CD8-positive, alpha-beta memory T cell (primary cell): Measurements from ENCODE around the gene ZNF625. TPM values are rescaled to one million over a fixed set of nuclear protein-coding genes. Genes with fewer than 3 reads are reported as not detected.

Experiments
- CTCF ChIA-PET: fragments of 350-600 bp; sonication (Branson Sonifier 250); formaldehyde crosslinking; loops from one replicate; lab custom pipeline; 2021; ENCODE audit warnings: antibody characterized with exemption; lab: Charles Lee
- POLR2A ChIA-PET: fragments of 350-600 bp; sonication (Branson Sonifier 250); formaldehyde crosslinking; loops from one replicate; lab custom pipeline; 2021; ENCODE audit warnings: antibody characterized with exemption; lab: Charles Lee
- DNase-seq, 5 donors: peaks; one replicate each; pipeline versions ENCODE4 v3.0.0 to v3.0.0-alpha.2; 2020 to 2022; ENCODE audit warnings: mixed read lengths in 1 of 5
- H3K27ac ChIP-seq: one replicate; pipeline ENCODE4 v1.7.0; 2013; ENCODE audit warnings: low read depth, mild to moderate bottlenecking, low read length, moderate library complexity
- H3K27me3 ChIP-seq: 2 replicates; pipeline ENCODE4 v1.7.0; 2013; ENCODE audit warnings: low read length, mild to moderate bottlenecking; ENCODE audit not compliant: insufficient read depth, poor library complexity, severe bottlenecking
- H3K36me3 ChIP-seq: 2 replicates; pipeline ENCODE4 v1.7.0; 2013; ENCODE audit warnings: mild to moderate bottlenecking, low read length, moderate library complexity; ENCODE audit not compliant: insufficient read depth
- H3K4me1 ChIP-seq: 2 replicates; pipeline ENCODE4 v1.7.0; 2013; ENCODE audit warnings: mild to moderate bottlenecking, low read length, moderate library complexity; ENCODE audit not compliant: insufficient read depth
- H3K4me3 ChIP-seq: 2 replicates; pipeline ENCODE4 v1.7.0; 2013; ENCODE audit warnings: mild to moderate bottlenecking, low read length
- H3K9me3 ChIP-seq: 2 replicates; pipeline ENCODE4 v1.7.0; 2013; ENCODE audit warnings: mild to moderate bottlenecking, low read length
- H3K27ac Mint-ChIP-seq, 8 donors: one replicate each; pipeline ENCODE4 v1.8.0; 2020 to 2021; ENCODE audit warnings: mixed read lengths in 8 of 8, mild to moderate bottlenecking in 6 of 8, inconsistent platforms in 3 of 8, moderate library complexity in 3 of 8
- H3K27me3 Mint-ChIP-seq, 2 donors: one replicate each; pipeline ENCODE4 v1.8.0; 2020 to 2021; ENCODE audit warnings: mixed read lengths in 2 of 2, mild to moderate bottlenecking in 1 of 2, moderate library complexity in 1 of 2
- H3K36me3 Mint-ChIP-seq, 3 donors: one replicate each; pipeline ENCODE4 v1.8.0; 2020 to 2021; ENCODE audit warnings: mixed read lengths in 3 of 3, inconsistent platforms in 1 of 3, mild to moderate bottlenecking in 1 of 3
- H3K4me1 Mint-ChIP-seq, 3 donors: one replicate each; pipeline ENCODE4 v1.8.0; 2020 to 2021; ENCODE audit warnings: mixed read lengths in 3 of 3, inconsistent platforms in 1 of 3, mild to moderate bottlenecking in 1 of 3
- H3K4me3 Mint-ChIP-seq, 7 donors: one replicate each; pipeline ENCODE4 v1.8.0; 2020 to 2021; ENCODE audit warnings: mixed read lengths in 7 of 7, mild to moderate bottlenecking in 6 of 7, moderate library complexity in 4 of 7, inconsistent platforms in 2 of 7
- H3K9me3 Mint-ChIP-seq, 5 donors: one replicate each; pipeline ENCODE4 v1.8.0; 2020 to 2022; ENCODE audit warnings: mixed read lengths in 5 of 5, mild to moderate bottlenecking in 3 of 5, moderate library complexity in 2 of 5, inconsistent platforms in 1 of 5
- polyA plus RNA-seq: library from polyadenylated mRNA; unstranded; fragments of 300-500 nt; fragmentation: Illumina TruSeq; gene quantifications from one replicate; pipeline ENCODE4 v1.2.3, GENCODE V29; 2021
- total RNA-seq, 2 experiments: library from RNA; stranded (reverse); gene quantifications; one replicate each; pipeline ENCODE4 v1.2.3, GENCODE V29; 2021

The ZNF625 gene
- total RNA-seq (1 to 10 TPM; 3.3 to 3.8 TPM), polyA plus RNA-seq (0.39 TPM)

DNA sequence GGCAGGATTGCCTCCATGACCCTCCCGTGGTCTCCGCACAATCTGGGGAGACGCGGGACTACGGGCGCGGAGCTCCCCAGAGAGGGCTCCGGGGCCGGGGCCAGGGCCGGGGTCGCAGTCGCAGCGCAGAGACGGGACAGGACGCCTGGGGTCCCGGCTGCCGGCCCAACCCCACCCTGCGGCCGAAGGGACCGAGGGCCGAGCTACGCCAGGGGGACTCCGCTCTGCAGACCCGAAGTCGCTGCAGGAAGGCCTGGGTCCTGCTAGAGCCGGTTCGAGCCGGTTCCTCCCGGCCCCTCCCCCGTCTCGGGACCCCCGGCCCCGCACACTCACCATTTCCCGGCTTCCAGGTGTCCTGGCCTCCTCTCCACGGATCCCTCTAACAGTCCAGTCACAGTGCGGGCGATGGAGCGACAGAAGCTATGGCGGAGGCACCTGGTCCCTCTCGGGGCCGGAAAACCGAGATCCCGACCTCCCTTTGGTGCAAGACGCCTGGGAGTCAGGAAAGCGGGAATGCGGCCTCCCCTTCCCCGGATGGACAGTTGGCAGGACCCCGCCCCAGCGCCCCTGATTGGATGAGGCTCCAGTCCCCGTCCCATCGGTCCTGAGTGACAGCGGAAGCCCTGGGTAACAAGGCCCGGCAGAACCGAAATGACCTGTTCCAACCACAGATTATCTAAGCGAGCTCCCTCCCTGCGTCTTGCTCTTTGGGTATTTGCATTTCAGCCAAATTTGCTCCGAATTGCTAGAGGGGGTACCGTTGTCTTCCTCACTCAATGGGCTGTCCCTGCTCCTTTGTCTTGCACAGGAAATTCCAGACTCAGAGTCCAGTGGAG, at the start of gene ZNF625:
Gene ZNF625 (minus strand): TSS at position 512 of the 836 bp plus-strand sequence. CDS start 176 bp downstream, at position 336.
- ChIA-PET CTCF (interaction anchor here (1.4 kb wide), 1 partner anchor 97 kb away, joined by 3 read pairs; no protein-coding TSS in a partner anchor), POLR2A (no interaction called here)
- peaks cover 16 to 21% (median 18%) of the 10 kb centered on the region in 3 donors for H3K4me1 Mint-ChIP-seq
- Histone ChIP-seq H3K4me3 (peak within 1 kb of the TSS; percentile 72), H3K9me3 (no peaks in the 10 kb centered on the region), H3K27ac (peak within 1 kb of the TSS; percentile 16), H3K36me3 (no peaks in the 10 kb centered on the region), H3K27me3 (no peaks in the 10 kb centered on the region), H3K4me1 (peaks cover 4% of the 10 kb centered on the region)
- H3K4me3 Mint-ChIP-seq: peak within 1 kb of the TSS; percentile 84 to 93 (median 86)
- no peaks in the 10 kb centered on the region for H3K9me3 Mint-ChIP-seq
- peaks cover 0 to 4% (median 2%) of the 10 kb centered on the region in 3 donors for H3K36me3 Mint-ChIP-seq
- peaks cover 4 to 9% of the 10 kb centered on the region in 2 donors for H3K27me3 Mint-ChIP-seq
- peak within 1 kb of the TSS in 5 of 8 donors; percentile 68 to 84 (median 74) for H3K27ac Mint-ChIP-seq
- DNase-seq: peak in 2 of 5 donors; percentile 4 to 47

DNA sequence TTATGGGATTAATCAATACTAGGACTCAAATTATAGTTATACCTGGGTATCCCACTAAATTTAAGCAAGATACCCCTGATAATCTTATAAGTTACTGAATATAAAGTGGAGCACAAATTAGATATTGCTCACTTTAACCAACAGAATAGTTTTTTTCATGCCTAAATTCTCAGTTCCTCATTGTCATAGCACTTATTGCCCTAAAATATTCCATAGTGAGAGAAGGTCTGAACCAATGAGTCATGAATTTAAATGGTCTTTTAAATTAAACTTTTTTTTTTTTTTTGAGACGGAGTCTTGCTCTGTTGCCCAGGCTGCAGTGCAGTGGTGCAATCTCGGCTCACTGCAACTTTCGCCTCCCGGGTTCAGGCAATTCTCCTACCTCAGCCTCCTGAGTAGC, 48.8 kb upstream of the ZNF625 start:
- no peak overlapping the region for H3K27ac Mint-ChIP-seq
- peaks cover 0 to 3% (median 2%) of the 10 kb centered on the region in 3 donors for H3K4me1 Mint-ChIP-seq
- ChIA-PET CTCF (no interaction called here), POLR2A (no interaction called here)
- Histone ChIP-seq H3K9me3 (peaks cover 31% of the 10 kb centered on the region), H3K36me3 (no peaks in the 10 kb centered on the region), H3K4me1 (no peaks in the 10 kb centered on the region), H3K27me3 (no peaks in the 10 kb centered on the region), H3K4me3 (no peak overlapping the region), H3K27ac (no peak overlapping the region)
- no peak overlapping the region for H3K4me3 Mint-ChIP-seq
- DNase-seq: no peak
- peaks cover 28 to 72% (median 50%) of the 10 kb centered on the region in 5 donors for H3K9me3 Mint-ChIP-seq
- peaks cover 1 to 55% (median 26%) of the 10 kb centered on the region in 3 donors for H3K36me3 Mint-ChIP-seq
- no peaks in the 10 kb centered on the region for H3K27me3 Mint-ChIP-seq

DNA sequence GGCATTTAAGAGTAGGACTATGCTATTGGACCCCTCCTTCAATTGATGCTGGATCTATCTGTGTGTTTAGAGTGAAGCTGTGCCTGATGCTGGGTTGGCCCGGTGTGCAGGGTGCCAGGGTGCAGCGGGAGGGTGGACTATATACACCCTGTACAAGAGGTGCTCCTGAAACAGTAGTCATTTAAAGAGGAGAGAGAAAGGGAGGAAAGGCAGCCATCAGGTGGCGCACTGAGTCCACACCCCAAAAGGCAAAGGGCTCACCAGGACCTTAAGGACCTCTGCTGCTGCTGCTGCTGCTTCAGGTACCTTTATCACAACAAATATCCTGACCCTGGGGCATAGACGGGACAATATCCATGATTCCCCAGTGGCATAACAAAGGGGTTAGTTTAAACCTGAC, 45.7 kb upstream of the ZNF625 start:
- H3K4me1 Mint-ChIP-seq: peaks cover 6 to 8% (median 6%) of the 10 kb centered on the region in 3 donors
- H3K27ac Mint-ChIP-seq: peak overlapping the region in 1 of 8 donors; percentile 49
- Histone ChIP-seq H3K27me3 (no peaks in the 10 kb centered on the region), H3K27ac (no peak overlapping the region), H3K4me3 (no peak overlapping the region), H3K9me3 (peaks cover 15% of the 10 kb centered on the region), H3K4me1 (no peaks in the 10 kb centered on the region), H3K36me3 (no peaks in the 10 kb centered on the region)
- H3K4me3 Mint-ChIP-seq: no peak overlapping the region
- ChIA-PET CTCF (interaction anchor here (1.0 to 1.2 kb wide), 2 partner anchors 12 to 138 kb away, joined by 3 read pairs; no protein-coding TSS in a partner anchor), POLR2A (no interaction called here)
- peak; percentile 6 to 66 (median 24) for DNase-seq
- H3K27me3 Mint-ChIP-seq: no peaks in the 10 kb centered on the region
- peaks cover 26 to 68% (median 40%) of the 10 kb centered on the region in 5 donors for H3K9me3 Mint-ChIP-seq
- peaks cover 1 to 53% (median 18%) of the 10 kb centered on the region in 3 donors for H3K36me3 Mint-ChIP-seq

DNA sequence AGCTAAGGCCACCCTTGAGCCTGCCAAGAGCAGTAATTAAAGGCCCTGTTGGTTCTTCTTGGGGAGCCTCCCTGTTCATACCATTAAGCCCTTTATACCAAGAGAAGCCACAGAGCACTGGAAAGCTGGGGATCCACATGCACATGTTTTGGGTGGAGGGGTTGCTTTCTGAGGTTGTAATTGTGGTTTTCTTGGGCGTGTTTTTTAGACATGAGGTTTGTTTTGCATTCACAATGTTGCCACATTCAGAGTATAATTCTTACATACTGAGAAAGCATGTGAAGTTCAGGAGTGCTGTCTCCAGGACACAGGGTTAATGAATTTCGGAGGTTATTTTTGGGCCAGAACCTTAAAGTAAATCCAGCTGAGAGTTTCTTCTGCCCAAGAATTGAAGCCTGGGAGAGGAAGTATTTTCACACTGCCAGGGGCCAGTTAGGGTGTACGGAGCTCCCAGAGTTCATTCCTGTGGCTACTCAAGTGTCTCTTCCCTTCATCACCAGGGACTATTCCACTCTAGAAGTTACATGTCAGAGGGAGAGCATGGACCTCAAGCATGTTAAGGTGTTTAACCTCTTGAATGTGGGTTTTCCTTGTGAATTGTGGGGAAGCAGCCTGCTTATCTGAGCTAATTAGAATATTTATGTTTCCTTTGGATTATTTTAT, 43.4 kb upstream of the ZNF625 start:
- Mint-ChIP-seq H3K36me3 (peaks cover 1 to 55% (median 12%) of the 10 kb centered on the region in 3 donors), H3K4me1 (peaks cover 12 to 14% (median 12%) of the 10 kb centered on the region in 3 donors), H3K27ac (peak overlapping the region in 2 of 8 donors; percentile 21 to 29), H3K4me3 (no peak overlapping the region), H3K9me3 (peaks cover 18 to 68% (median 44%) of the 10 kb centered on the region in 5 donors), H3K27me3 (no peaks in the 10 kb centered on the region)
- H3K36me3 ChIP-seq: no peaks in the 10 kb centered on the region
- H3K4me3 ChIP-seq: no peak overlapping the region
- no peak overlapping the region for H3K27ac ChIP-seq
- H3K9me3 ChIP-seq: peaks cover 8% of the 10 kb centered on the region
- CTCF ChIA-PET: no interaction called here
- POLR2A ChIA-PET: no interaction called here
- no peak for DNase-seq
- no peaks in the 10 kb centered on the region for H3K4me1 ChIP-seq
- H3K27me3 ChIP-seq: no peaks in the 10 kb centered on the region

DNA sequence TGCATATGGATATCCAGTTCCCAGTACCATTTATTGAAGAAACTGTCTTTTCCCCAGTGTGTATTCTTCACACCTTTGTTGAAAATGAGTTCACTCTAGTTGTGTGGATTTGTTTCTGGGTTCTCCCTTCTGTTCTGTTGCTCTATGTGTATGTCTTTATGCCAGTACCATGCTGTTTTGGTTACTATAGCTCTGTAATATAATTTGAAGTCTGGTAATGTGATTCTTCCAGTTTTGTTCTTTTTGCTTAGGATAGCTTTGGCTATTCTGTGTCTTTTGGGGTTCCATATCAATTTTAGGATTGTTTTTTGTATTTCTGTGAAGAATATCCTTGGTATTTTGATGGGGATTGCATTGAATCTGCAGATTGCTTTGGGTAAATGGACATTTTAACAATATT, 41.6 kb upstream of the ZNF625 start:
- no peak overlapping the region for H3K4me3 Mint-ChIP-seq
- Histone ChIP-seq H3K27ac (no peak overlapping the region), H3K27me3 (no peaks in the 10 kb centered on the region), H3K4me3 (no peak overlapping the region), H3K9me3 (peaks cover 8% of the 10 kb centered on the region), H3K4me1 (no peaks in the 10 kb centered on the region), H3K36me3 (no peaks in the 10 kb centered on the region)
- DNase-seq: no peak
- ChIA-PET CTCF (no interaction called here), POLR2A (no interaction called here)
- H3K36me3 Mint-ChIP-seq: peaks cover 1 to 55% (median 17%) of the 10 kb centered on the region in 3 donors
- peaks cover 18 to 77% (median 50%) of the 10 kb centered on the region in 5 donors for H3K9me3 Mint-ChIP-seq
- H3K27me3 Mint-ChIP-seq: no peaks in the 10 kb centered on the region
- peaks cover 12 to 16% (median 12%) of the 10 kb centered on the region in 3 donors for H3K4me1 Mint-ChIP-seq
- no peak overlapping the region for H3K27ac Mint-ChIP-seq

DNA sequence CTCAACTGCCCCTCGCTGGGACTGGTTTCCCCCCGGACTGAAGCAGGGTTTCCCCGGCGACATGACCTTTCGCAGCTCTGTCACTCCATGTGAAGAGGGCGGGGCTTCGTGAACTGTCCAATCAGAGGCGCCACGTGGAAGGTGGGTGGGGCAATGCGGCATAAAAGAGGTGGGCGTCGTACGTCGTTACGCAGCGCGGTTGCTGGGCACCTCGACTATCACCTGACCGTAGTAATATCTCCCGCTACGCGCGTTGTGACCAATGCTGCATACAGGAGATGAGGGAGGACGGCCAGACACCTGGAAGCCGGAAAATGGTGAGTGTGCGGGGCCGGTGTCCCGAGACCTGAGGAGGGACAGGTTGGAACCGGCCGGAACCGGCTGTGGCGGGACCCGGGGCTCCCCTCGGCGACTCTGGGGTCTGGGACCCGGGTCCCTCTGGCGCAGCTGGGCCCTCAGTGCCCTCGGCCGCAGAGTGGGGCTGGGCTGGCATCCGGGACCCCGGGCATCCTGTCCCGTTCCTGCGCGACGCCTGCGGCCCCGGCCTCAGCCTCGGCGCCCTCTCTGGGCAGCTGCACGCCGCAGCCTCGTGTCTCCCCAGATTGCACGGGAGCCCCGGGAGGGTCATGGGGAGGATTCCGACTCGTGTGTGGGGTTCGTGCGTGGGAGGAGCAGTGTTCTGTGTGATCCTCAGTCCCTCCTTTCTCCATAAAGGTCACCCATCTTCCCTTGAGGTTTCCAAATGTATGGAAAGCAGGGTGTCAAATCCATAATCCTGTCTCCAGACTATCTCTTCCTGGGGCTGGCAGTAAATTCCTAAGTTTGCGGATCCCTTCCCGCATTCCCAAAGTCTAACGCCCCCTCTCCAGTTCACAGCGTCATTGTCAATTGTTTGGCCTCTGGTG, 38.5 kb upstream of the ZNF625 start:
- Histone ChIP-seq H3K9me3 (peaks cover 22% of the 10 kb centered on the region), H3K4me3 (no peak overlapping the region), H3K36me3 (peaks cover 2% of the 10 kb centered on the region), H3K4me1 (no peaks in the 10 kb centered on the region), H3K27ac (no peak overlapping the region), H3K27me3 (no peaks in the 10 kb centered on the region)
- H3K27me3 Mint-ChIP-seq: no peaks in the 10 kb centered on the region
- CTCF ChIA-PET: no interaction called here
- POLR2A ChIA-PET: no interaction called here
- H3K4me1 Mint-ChIP-seq: peaks cover 9 to 13% (median 12%) of the 10 kb centered on the region in 3 donors
- peak overlapping the region in 6 of 7 donors; percentile 55 to 83 (median 71) for H3K4me3 Mint-ChIP-seq
- H3K36me3 Mint-ChIP-seq: peaks cover 8 to 64% (median 35%) of the 10 kb centered on the region in 3 donors
- H3K9me3 Mint-ChIP-seq: peaks cover 33 to 89% (median 72%) of the 10 kb centered on the region in 5 donors
- DNase-seq: peak; percentile 3 to 66 (median 60)
- peak overlapping the region in 4 of 8 donors; percentile 15 to 51 (median 36) for H3K27ac Mint-ChIP-seq

DNA sequence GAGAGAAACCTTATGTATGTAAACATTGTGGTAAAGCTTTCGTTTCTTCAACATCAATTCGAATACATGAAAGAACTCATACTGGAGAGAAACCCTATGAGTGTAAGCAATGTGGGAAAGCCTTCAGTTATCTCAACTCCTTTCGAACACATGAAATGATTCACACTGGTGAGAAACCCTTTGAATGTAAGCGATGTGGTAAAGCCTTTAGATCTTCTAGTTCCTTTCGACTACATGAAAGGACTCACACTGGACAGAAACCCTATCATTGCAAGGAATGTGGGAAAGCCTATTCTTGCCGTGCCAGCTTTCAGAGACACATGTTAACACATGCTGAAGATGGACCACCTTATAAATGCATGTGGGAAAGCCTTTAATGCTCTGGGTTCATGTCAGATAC, 31.1 kb upstream of the ZNF625 start:
- H3K4me3 Mint-ChIP-seq: no peak overlapping the region
- H3K4me1 ChIP-seq: no peaks in the 10 kb centered on the region
- peaks cover 72% of the 10 kb centered on the region for H3K9me3 ChIP-seq
- no peak for DNase-seq
- H3K27ac Mint-ChIP-seq: no peak overlapping the region
- no peak overlapping the region for H3K27ac ChIP-seq
- H3K36me3 ChIP-seq: peaks cover 38% of the 10 kb centered on the region
- no peaks in the 10 kb centered on the region for H3K27me3 ChIP-seq
- no peaks in the 10 kb centered on the region for H3K27me3 Mint-ChIP-seq
- peaks cover 51 to 89% (median 85%) of the 10 kb centered on the region in 3 donors for H3K36me3 Mint-ChIP-seq
- ChIA-PET POLR2A (no interaction called here), CTCF (no interaction called here)
- H3K9me3 Mint-ChIP-seq: peaks cover 46 to 95% (median 87%) of the 10 kb centered on the region in 5 donors
- H3K4me1 Mint-ChIP-seq: no peaks in the 10 kb centered on the region
- H3K4me3 ChIP-seq: peak overlapping the region; percentile 5
